Cardiac fibroblast (primary cell): ENCODE data around the gene NDRG2.

Source experiments
- DNase-seq, 2 donors: peaks; one replicate each; pipeline versions ENCODE4 v3.0.0 to v3.0.0-alpha.2; 2010; ENCODE audit warnings: low read depth in 2 of 2
- H3K4me3 ChIP-seq, 2 donors: replicated peaks in 1 of 2; 1 replicate in 1 of 2; 2 replicates in 1 of 2; pipeline ENCODE4 v1.5.1; 2011; ENCODE audit warnings: low read depth in 2 of 2, low read length in 2 of 2, mild to moderate bottlenecking in 2 of 2, moderate library complexity in 1 of 2
- CTCF ChIP-seq: IDR thresholded peaks from one replicate; pipeline ENCODE4 v1.5.1; 2011; ENCODE audit warnings: low read depth, mild to moderate bottlenecking, low read length, inconsistent platforms

NDRG2 gene

GRCh38 chr14:21025371-21026273 is 761 bp upstream of the NDRG2 start:
- peak in 1 of 2 donors; percentile 36 for DNase-seq
- TF ChIP-seq CTCF: no peak
- H3K4me3 ChIP-seq: peak overlapping the region; percentile 21 to 69

- DNase-seq: no peak
- no peak for TF ChIP-seq CTCF
- H3K4me3 ChIP-seq: peak overlapping the region in 1 of 2 donors; percentile 69
Observed at GRCh38 chr14:21023817-21024584, 860 bp downstream of the NDRG2 start.

- no peak overlapping the region for H3K4me3 ChIP-seq
- DNase-seq: no peak
- no peak for TF ChIP-seq CTCF
Observed at GRCh38 chr14:21023174-21023573, 1.7 kb downstream of the NDRG2 start.

GRCh38 chr14:21022686-21023085 is 2.2 kb downstream of the NDRG2 start:
- no peak for TF ChIP-seq CTCF
- DNase-seq: no peak
- H3K4me3 ChIP-seq: no peak overlapping the region

- no peak for DNase-seq
- no peak overlapping the region for H3K4me3 ChIP-seq
- TF ChIP-seq CTCF: no peak
Observed at GRCh38 chr14:21020977-21021545, 3.8 kb downstream of the NDRG2 start.

GRCh38 chr14:21019366-21019765 is 5.5 kb downstream of the NDRG2 start:
- TF ChIP-seq CTCF: no peak
- no peak for DNase-seq
- H3K4me3 ChIP-seq: no peak overlapping the region
